ENCODE data around the gene SHC3.

The SHC3 gene

DNA sequence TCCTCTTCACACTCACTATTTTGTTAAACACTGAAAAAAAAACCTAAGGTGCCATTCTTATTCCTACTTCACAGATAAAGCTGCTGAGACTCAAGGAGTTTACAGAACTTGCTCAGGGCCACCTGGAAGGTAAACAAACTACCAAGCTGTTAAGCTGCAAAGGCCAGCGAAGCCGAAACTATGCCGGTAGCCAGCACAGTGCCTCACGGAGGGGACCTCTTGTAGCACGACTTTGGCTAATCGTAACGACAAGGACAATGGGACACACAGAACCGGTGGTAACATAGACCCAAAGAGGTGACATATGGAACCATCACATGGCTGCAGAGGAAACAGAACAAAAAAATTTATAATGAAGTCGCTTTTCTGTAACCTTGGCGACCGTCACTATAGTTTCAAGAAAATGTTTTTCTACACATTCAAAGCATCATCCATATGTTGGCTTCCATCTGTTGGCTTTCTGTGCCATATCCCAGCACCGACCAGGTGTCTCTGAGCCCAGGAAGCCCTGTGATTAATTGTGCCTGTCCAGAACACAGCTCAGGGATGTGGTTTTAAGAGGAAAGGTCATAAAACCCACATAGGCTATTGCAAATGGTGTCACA, 127.1 kb downstream of the SHC3 start:
- H3K27ac ChIP-seq (ENCODE audit: poor library complexity, severe bottlenecking) = no peak overlapping the region
- ATAC-seq (ENCODE audit: low read depth) (no peak), DNase-seq (ENCODE audit: low spot score) (no peak)
- H3K4me3 ChIP-seq (ENCODE audit: severe bottlenecking) = no peak overlapping the region
- TF ChIP-seq CTCF (IDR thresholded peaks at IDR 0.05; ENCODE audit: poor library complexity, severe bottlenecking) = no peak
- H3K36me3 ChIP-seq (ENCODE audit: low read depth) = no peaks in the 10 kb centered on the region
- no peaks in the 10 kb centered on the region for H3K4me1 ChIP-seq (ENCODE audit: insufficient read depth, poor library complexity, severe bottlenecking)
- no peaks in the 10 kb centered on the region for H3K27me3 ChIP-seq (ENCODE audit: insufficient read depth, poor library complexity, severe bottlenecking)
- no peaks in the 10 kb centered on the region for H3K9me3 ChIP-seq (ENCODE audit: severe bottlenecking)

DNA sequence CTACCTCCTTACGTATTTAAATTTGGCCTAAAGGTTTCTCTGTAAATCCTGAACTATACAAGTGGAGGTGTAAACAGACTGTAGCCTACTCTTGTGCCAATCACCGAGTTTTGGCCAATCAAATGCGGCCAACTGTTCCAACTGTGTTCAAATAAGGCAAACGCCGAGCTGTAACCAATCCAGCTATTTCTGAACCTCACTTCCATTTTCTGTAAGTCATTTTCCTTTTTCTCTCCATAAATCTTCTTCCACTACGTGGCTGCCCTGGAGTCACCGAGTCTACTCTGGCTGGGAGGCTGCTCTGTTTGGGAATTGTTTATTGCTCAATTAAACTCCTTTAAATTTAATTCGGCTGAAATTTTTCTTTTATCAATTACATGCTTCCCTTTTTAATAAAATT, 129.0 kb downstream of the SHC3 start:
- Histone ChIP-seq H3K4me3 (ENCODE audit: severe bottlenecking) (no peak overlapping the region), H3K9me3 (ENCODE audit: severe bottlenecking) (no peaks in the 10 kb centered on the region), H3K4me1 (ENCODE audit: insufficient read depth, poor library complexity, severe bottlenecking) (no peaks in the 10 kb centered on the region), H3K36me3 (ENCODE audit: low read depth) (no peaks in the 10 kb centered on the region), H3K27ac (ENCODE audit: poor library complexity, severe bottlenecking) (no peak overlapping the region), H3K27me3 (ENCODE audit: insufficient read depth, poor library complexity, severe bottlenecking) (no peaks in the 10 kb centered on the region)
- ATAC-seq (ENCODE audit: low read depth) = no peak
- DNase-seq (ENCODE audit: low spot score) = no peak
- no peak for TF ChIP-seq CTCF (IDR thresholded peaks at IDR 0.05; ENCODE audit: poor library complexity, severe bottlenecking)

DNA sequence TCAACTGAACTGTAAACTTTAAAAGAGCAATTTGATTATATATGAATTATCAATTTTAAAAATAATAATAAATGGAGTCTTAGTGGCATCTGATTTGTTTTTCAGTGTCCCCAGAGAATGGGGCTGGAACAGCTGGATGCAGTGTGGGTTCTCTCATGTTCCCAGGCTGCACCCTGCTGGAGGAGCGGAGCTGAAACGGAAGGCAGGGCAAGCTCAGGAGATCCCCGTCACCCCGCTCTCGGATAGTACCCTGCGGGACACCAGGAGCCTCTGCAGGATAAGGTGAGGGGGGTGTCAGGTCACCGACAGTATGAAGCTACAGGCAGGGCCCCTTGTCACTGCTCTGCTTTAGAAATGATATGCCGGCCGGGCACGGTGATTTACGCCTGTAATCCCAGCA, 130.0 kb downstream of the SHC3 start:
- no peak for DNase-seq (ENCODE audit: low spot score)
- H3K27me3 ChIP-seq (ENCODE audit: insufficient read depth, poor library complexity, severe bottlenecking) = no peaks in the 10 kb centered on the region
- no peaks in the 10 kb centered on the region for H3K9me3 ChIP-seq (ENCODE audit: severe bottlenecking)
- no peak overlapping the region for H3K4me3 ChIP-seq (ENCODE audit: severe bottlenecking)
- no peak for ATAC-seq (ENCODE audit: low read depth)
- H3K27ac ChIP-seq (ENCODE audit: poor library complexity, severe bottlenecking) = no peak overlapping the region
- TF ChIP-seq CTCF (IDR thresholded peaks at IDR 0.05; ENCODE audit: poor library complexity, severe bottlenecking) = no peak
- H3K4me1 ChIP-seq (ENCODE audit: insufficient read depth, poor library complexity, severe bottlenecking) = no peaks in the 10 kb centered on the region
- no peaks in the 10 kb centered on the region for H3K36me3 ChIP-seq (ENCODE audit: low read depth)

DNA sequence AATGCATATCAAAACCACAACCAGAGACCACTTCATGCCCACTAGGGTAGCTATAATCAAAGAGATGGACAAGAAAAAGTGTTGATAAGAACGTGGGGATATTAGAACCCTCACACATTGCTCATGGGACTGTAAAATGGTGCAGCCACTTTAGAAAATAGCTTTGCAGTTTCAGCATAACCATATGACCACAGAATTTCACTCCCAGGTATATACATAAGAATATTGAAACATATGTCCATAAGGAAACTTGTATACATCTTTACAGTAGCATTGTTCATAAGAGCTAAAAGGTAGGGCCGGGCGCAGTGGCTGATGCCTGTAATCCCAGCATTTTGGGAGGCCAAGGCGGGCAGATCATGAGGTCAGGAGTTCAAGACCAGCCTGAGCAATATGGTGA, 131.0 kb downstream of the SHC3 start:
- Histone ChIP-seq H3K27ac (ENCODE audit: poor library complexity, severe bottlenecking) (no peak overlapping the region), H3K36me3 (ENCODE audit: low read depth) (no peaks in the 10 kb centered on the region), H3K9me3 (ENCODE audit: severe bottlenecking) (no peaks in the 10 kb centered on the region), H3K4me3 (ENCODE audit: severe bottlenecking) (no peak overlapping the region), H3K4me1 (ENCODE audit: insufficient read depth, poor library complexity, severe bottlenecking) (no peaks in the 10 kb centered on the region), H3K27me3 (ENCODE audit: insufficient read depth, poor library complexity, severe bottlenecking) (no peaks in the 10 kb centered on the region)
- ATAC-seq (ENCODE audit: low read depth) (no peak), DNase-seq (ENCODE audit: low spot score) (no peak)
- no peak for TF ChIP-seq CTCF (IDR thresholded peaks at IDR 0.05; ENCODE audit: poor library complexity, severe bottlenecking)

GRCh38 chr9:89046832-89047231, 131.8 kb downstream of the SHC3 start:
- Histone ChIP-seq H3K27me3 (ENCODE audit: insufficient read depth, poor library complexity, severe bottlenecking) (no peaks in the 10 kb centered on the region), H3K36me3 (ENCODE audit: low read depth) (no peaks in the 10 kb centered on the region), H3K4me3 (ENCODE audit: severe bottlenecking) (no peak overlapping the region), H3K9me3 (ENCODE audit: severe bottlenecking) (no peaks in the 10 kb centered on the region), H3K4me1 (ENCODE audit: insufficient read depth, poor library complexity, severe bottlenecking) (no peaks in the 10 kb centered on the region), H3K27ac (ENCODE audit: poor library complexity, severe bottlenecking) (no peak overlapping the region)
- no peak for DNase-seq (ENCODE audit: low spot score)
- no peak for TF ChIP-seq CTCF (IDR thresholded peaks at IDR 0.05; ENCODE audit: poor library complexity, severe bottlenecking)
- no peak for ATAC-seq (ENCODE audit: low read depth)

Measured in RWPE2 (cell line).